ENCODE results near the gene SGPP2. TPM values are rescaled to one million over a fixed set of nuclear protein-coding genes. Genes with fewer than 3 reads are reported as not detected.

The SGPP2 gene
- total and polyA plus RNA-seq, 8 donors, result 0.80 to 10.4 (median 3.6) TPM

DNA sequence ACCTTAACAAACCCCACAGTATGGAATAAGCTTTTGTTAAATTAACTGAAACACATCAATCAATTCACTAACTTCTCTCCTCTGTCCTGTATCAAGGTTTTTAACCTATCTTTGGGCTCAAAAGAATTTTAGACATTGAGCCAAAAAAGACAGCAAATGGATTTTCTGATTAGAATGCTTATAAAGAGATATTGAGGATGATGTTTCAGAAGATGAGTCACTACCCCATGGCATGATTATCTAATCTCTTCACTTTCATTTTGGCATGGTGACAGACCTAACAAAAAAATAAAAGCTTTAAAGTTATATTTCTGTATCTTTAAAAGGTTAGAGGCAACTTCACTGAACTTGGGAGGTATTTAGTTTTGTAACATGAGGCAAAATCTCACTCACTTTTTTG is 55.5 kb downstream of the SGPP2 start:
- intact Hi-C loops (cut with DNase I), result no loop called here
- Histone ChIP-seq H3K4me1 (peaks cover 0 to 3% (median 0%) of the 10 kb centered on the region in 3 donors), H3K4me3 (no peak overlapping the region), H3K9me3 (no peaks in the 10 kb centered on the region), H3K27ac (no peak overlapping the region), H3K27me3 (no peaks in the 10 kb centered on the region), H3K36me3 (no peaks in the 10 kb centered on the region)
- DNase-seq (no peak), FAIRE-seq (no peak), ATAC-seq (no peak)
- TF ChIP-seq, protein P1, sequence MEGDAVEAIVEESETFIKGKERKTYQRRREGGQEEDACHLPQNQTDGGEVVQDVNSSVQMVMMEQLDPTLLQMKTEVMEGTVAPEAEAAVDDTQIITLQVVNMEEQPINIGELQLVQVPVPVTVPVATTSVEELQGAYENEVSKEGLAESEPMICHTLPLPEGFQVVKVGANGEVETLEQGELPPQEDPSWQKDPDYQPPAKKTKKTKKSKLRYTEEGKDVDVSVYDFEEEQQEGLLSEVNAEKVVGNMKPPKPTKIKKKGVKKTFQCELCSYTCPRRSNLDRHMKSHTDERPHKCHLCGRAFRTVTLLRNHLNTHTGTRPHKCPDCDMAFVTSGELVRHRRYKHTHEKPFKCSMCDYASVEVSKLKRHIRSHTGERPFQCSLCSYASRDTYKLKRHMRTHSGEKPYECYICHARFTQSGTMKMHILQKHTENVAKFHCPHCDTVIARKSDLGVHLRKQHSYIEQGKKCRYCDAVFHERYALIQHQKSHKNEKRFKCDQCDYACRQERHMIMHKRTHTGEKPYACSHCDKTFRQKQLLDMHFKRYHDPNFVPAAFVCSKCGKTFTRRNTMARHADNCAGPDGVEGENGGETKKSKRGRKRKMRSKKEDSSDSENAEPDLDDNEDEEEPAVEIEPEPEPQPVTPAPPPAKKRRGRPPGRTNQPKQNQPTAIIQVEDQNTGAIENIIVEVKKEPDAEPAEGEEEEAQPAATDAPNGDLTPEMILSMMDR (IDR thresholded peaks at IDR 0.05), result no peak

DNA sequence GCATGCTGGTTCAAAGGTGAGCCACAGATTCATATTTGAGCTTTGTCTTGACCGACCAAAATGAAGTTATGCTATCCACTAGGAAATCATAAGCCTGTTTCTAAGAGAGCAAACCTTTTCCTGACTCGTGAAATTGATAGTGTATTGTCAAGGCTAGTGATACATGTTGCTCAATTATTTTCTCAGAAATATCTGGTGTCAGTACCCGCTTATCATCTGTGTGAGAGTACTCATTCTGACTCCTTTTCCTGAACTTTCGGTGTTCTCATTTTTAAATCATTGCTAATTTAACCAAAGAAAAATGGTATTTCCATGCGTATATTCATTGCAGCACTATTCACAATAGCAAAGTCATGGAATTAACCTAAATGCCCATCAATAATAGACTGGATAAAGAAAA is 56.2 kb downstream of the SGPP2 start:
- Histone ChIP-seq H3K27me3 (no peaks in the 10 kb centered on the region), H3K4me1 (peaks cover 0 to 3% (median 0%) of the 10 kb centered on the region in 3 donors), H3K36me3 (no peaks in the 10 kb centered on the region), H3K9me3 (no peaks in the 10 kb centered on the region), H3K27ac (no peak overlapping the region), H3K4me3 (no peak overlapping the region)
- WGBS, 2 donors, result 74 to 84% methylated on average over 5 of the region's 5 CpGs
- ATAC-seq (no peak), FAIRE-seq (no peak), DNase-seq (no peak)
- TF ChIP-seq, protein P1 (IDR thresholded peaks at IDR 0.05), result no peak
- intact Hi-C loops (cut with DNase I), result no loop called here

DNA sequence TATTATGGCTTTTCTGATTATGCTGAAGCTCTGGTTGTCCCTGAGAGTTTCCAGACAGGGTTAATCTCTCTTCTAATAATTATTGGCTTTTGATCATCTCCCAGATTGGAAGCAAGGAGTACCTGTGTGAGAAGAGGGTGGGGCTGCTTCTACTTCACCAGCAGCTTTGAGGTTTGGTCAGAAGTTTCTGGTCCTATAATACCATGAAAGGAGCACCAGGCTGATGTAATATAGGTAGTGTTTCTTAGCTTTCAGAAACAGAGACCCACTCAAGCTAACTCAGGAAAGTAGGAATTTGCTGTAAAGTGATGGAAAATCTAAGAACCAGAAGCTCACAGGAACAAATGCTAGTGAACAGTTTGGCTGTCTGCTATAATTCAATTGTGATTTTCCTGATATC is 57.6 kb downstream of the SGPP2 start:
- H3K4me1 ChIP-seq, result peaks cover 0 to 3% (median 0%) of the 10 kb centered on the region in 3 donors
- no peaks in the 10 kb centered on the region for H3K36me3 ChIP-seq
- intact Hi-C loops (cut with DNase I), result no loop called here
- H3K27me3 ChIP-seq, result no peaks in the 10 kb centered on the region
- no peaks in the 10 kb centered on the region for H3K9me3 ChIP-seq
- no peak for FAIRE-seq
- no peak for ATAC-seq
- H3K27ac ChIP-seq, result no peak overlapping the region
- TF ChIP-seq, protein P1 (IDR thresholded peaks at IDR 0.05), result no peak
- H3K4me3 ChIP-seq, result no peak overlapping the region
- DNase-seq, result no peak

DNA sequence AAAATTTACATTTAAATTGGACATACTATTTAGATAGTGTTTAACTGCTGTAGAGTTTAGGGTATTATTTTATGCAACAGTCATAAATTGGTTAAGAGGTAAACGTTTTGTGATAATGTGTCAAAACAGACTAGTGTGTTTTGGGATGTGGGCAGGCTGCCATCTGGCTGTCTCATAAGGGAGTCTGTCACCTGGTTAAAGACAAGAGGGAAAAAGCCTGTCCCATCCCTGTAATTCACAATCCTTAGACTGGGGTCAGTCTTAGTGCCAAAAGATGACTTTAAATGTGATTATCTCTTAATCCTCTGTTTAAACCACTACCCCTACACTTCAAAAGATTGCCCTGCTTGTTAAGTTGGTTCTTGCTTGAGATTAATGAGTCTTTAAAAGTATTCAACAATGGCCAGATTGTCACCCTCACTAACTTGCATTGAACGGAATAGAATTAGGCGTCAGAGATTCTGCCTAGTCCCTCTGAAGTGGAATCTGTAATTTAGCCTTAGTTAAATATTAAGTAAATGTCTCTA is 59.2 kb downstream of the SGPP2 start:
- FAIRE-seq, result no peak
- Histone ChIP-seq H3K9me3 (no peaks in the 10 kb centered on the region), H3K27ac (no peak overlapping the region), H3K27me3 (no peaks in the 10 kb centered on the region), H3K36me3 (no peaks in the 10 kb centered on the region), H3K4me1 (peaks cover 0 to 3% (median 0%) of the 10 kb centered on the region in 3 donors), H3K4me3 (no peak overlapping the region)
- no peak for ATAC-seq
- TF ChIP-seq, protein P1 (IDR thresholded peaks at IDR 0.05), result no peak
- intact Hi-C loops (cut with DNase I), result no loop called here
- 15 to 17% methylated on average over 3 of the region's 3 CpGs for WGBS, 2 donors
- DNase-seq, result no peak

DNA sequence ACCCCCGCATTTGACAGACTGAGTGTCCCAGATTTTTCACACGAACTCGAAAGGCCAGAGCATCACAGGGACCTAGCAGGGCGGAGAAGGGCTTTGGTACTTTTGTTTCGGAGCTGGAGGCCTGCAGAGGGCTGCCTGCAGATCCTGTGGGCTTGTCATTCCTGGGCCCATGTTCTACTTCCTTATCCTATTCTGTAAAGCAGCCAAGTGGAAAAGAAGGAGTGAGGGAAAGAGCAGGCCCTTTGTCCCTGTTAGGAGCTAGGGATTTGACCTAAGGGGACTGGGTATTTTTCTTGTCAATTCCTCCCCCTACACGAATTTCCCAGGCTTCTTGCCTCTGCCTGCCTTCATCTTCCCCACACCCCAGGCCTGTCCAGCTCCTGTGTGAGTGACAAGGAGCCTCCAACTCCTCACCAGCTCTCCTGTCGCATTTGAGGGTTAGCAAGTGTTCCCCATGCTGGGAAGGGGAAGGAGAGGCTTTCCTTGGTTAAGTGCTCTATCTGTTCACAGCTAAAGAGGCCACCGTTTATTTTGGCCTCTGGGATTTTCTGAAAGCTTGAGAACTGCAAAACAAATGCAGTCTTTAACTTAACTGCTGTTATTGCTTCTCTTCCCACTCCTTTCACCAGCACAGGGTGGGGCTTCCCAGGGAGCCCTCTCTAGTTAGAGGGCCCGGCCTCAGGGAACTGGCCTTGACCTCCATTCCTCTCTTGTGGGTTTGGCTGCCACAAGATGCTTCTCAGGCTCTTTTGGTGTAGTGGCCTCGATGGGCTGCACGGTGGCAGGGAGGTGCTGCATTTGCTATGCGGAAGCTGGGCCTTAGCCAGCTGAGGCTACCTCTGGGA is 61.2 kb downstream of the SGPP2 start:
- Histone ChIP-seq H3K4me1 (peaks cover 0 to 3% (median 0%) of the 10 kb centered on the region in 3 donors), H3K36me3 (no peaks in the 10 kb centered on the region), H3K9me3 (no peaks in the 10 kb centered on the region), H3K4me3 (no peak overlapping the region), H3K27ac (no peak overlapping the region), H3K27me3 (no peaks in the 10 kb centered on the region)
- DNase-seq (no peak), FAIRE-seq (no peak), ATAC-seq (no peak)
- TF ChIP-seq, protein P1 (IDR thresholded peaks at IDR 0.05), result no peak
- intact Hi-C loops (cut with DNase I), result no loop called here
- WGBS, 2 donors, result 67 to 75% methylated on average over 12 of the region's 12 CpGs

All from pancreas (tissue), 10 donors.